OCI-LY1 (cell line): ENCODE measurements around the gene ANO6.

Source experiments
- H2AFZ ChIP-seq: fragments of 200-600 bp; sonication (generic), shearing (Covaris generic); 2 replicates; pipeline ENCODE4 v1.6.0; 2014; ENCODE audit warnings: antibody characterized with exemption, mild to moderate bottlenecking, low read length
- H3F3A ChIP-seq: fragments of 200-600 bp; sonication (generic), shearing (Covaris generic); 2 replicates; pipeline ENCODE4 v1.6.0; 2014; ENCODE audit warnings: mild to moderate bottlenecking, antibody characterized with exemption, low read length, moderate library complexity; ENCODE audit not compliant: insufficient read depth
- H3K27ac ChIP-seq: fragments of 200-600 bp; sonication (generic); 2 replicates; pipeline ENCODE4 v1.5.1; 2014; ENCODE audit warnings: low read length, mixed run types, mild to moderate bottlenecking, low read depth; ENCODE audit not compliant: poor library complexity, severe bottlenecking
- H3K27me3 ChIP-seq: fragments of 200-600 bp; sonication (generic); 2 replicates; pipeline ENCODE4 v1.6.0; 2014; ENCODE audit warnings: antibody characterized with exemption, mild to moderate bottlenecking, low read length, moderate library complexity; ENCODE audit not compliant: insufficient read depth
- H3K36me3 ChIP-seq: fragments of 200-600 bp; sonication (generic); 2 replicates; pipeline ENCODE4 v1.6.1; 2014; ENCODE audit warnings: mild to moderate bottlenecking, antibody characterized with exemption, low read length, moderate library complexity, mixed read lengths; ENCODE audit not compliant: insufficient read depth
- H3K4me1 ChIP-seq: fragments of 200-600 bp; sonication (generic); 2 replicates; pipeline ENCODE4 v1.5.1; 2014; ENCODE audit warnings: mild to moderate bottlenecking, low read length, moderate library complexity; ENCODE audit not compliant: insufficient read depth, severe bottlenecking
- H3K4me2 ChIP-seq: fragments of 200-600 bp; sonication (generic), shearing (Covaris generic); 2 replicates; pipeline ENCODE4 v1.6.1; 2014; ENCODE audit warnings: low read length
- H3K4me3 ChIP-seq: fragments of 200-600 bp; sonication (generic); 2 replicates; pipeline ENCODE4 v1.5.1; 2014; ENCODE audit warnings: low read length, low read depth, mild to moderate bottlenecking, mixed read lengths; ENCODE audit not compliant: poor library complexity, severe bottlenecking
- H3K79me2 ChIP-seq: fragments of 200-600 bp; shearing (Covaris generic); 2 replicates; pipeline ENCODE4 v1.6.1; 2016; ENCODE audit warnings: mixed run types, low read length, mixed read lengths; ENCODE audit not compliant: insufficient read depth
- H3K9ac ChIP-seq: fragments of 200-600 bp; sonication (generic), shearing (Covaris generic); 2 replicates; pipeline ENCODE4 v1.6.1; 2014; ENCODE audit warnings: mild to moderate bottlenecking, low read length, mixed read lengths
- H3K9me2 ChIP-seq: fragments of 200-600 bp; sonication (generic), shearing (Covaris generic); 2 replicates; pipeline ENCODE4 v1.6.1; 2014; ENCODE audit warnings: low read depth, mild to moderate bottlenecking, low read length, mixed read lengths
- H3K9me3 ChIP-seq: fragments of 200-600 bp; shearing (Covaris generic); 2 replicates; pipeline ENCODE4 v1.6.1; 2014; ENCODE audit warnings: low read length, mixed read lengths
- H4K20me1 ChIP-seq: fragments of 200-600 bp; sonication (generic), shearing (Covaris generic); 2 replicates; pipeline ENCODE4 v1.6.0; 2016; ENCODE audit warnings: mild to moderate bottlenecking, low read length; ENCODE audit not compliant: insufficient read depth
- CTCF ChIP-seq: fragments of 200-600 bp; sonication (generic), shearing (Covaris generic); IDR thresholded peaks from 2 replicates; pipeline ENCODE4 v1.5.1; 2017; ENCODE audit warnings: mild to moderate bottlenecking, antibody characterized with exemption, low read length, moderate library complexity, mixed read lengths
- EZH2 ChIP-seq: fragments of 200-600 bp; sonication (generic), shearing (Covaris generic); IDR thresholded peaks from 2 replicates; pipeline ENCODE4 v1.8.0; 2017; ENCODE audit warnings: borderline replicate concordance, mixed run types, mild to moderate bottlenecking, antibody characterized with exemption, low read length, moderate library complexity, mixed read lengths

ANO6 gene

GRCh38 chr12:45363903-45364302 is 148.0 kb downstream of the ANO6 start:
- H3K27ac ChIP-seq = no peak overlapping the region
- no peaks in the 10 kb centered on the region for H3K9me2 ChIP-seq
- H3K9me3 ChIP-seq = no peaks in the 10 kb centered on the region
- H3K9ac ChIP-seq = no peak overlapping the region
- TF ChIP-seq EZH2 = no peak
- TF ChIP-seq CTCF = no peak
- H3K27me3 ChIP-seq = no peaks in the 10 kb centered on the region
- no peak overlapping the region for H3K4me2 ChIP-seq
- H4K20me1 ChIP-seq = no peaks in the 10 kb centered on the region
- H2AFZ ChIP-seq = no peak overlapping the region
- H3K36me3 ChIP-seq = no peaks in the 10 kb centered on the region
- no peaks in the 10 kb centered on the region for H3K79me2 ChIP-seq
- no peaks in the 10 kb centered on the region for H3F3A ChIP-seq
- H3K4me1 ChIP-seq = no peaks in the 10 kb centered on the region
- H3K4me3 ChIP-seq = no peak overlapping the region

- no peaks in the 10 kb centered on the region for H4K20me1 ChIP-seq
- no peaks in the 10 kb centered on the region for H3K27me3 ChIP-seq
- no peaks in the 10 kb centered on the region for H3F3A ChIP-seq
- H3K4me2 ChIP-seq = no peak overlapping the region
- no peak overlapping the region for H3K4me3 ChIP-seq
- H3K4me1 ChIP-seq = no peaks in the 10 kb centered on the region
- H2AFZ ChIP-seq = no peak overlapping the region
- no peak overlapping the region for H3K27ac ChIP-seq
- no peaks in the 10 kb centered on the region for H3K9me3 ChIP-seq
- no peaks in the 10 kb centered on the region for H3K9me2 ChIP-seq
- TF ChIP-seq EZH2 = no peak
- TF ChIP-seq CTCF = no peak
- H3K36me3 ChIP-seq = peaks cover 12% of the 10 kb centered on the region; the same call in 1 of the 2 replicates
- H3K9ac ChIP-seq = no peak overlapping the region
- no peaks in the 10 kb centered on the region for H3K79me2 ChIP-seq
Observed at GRCh38 chr12:45368841-45369489, 153.1 kb downstream of the ANO6 start.

- Histone ChIP-seq H3K27me3 (no peaks in the 10 kb centered on the region), H3K9me3 (no peaks in the 10 kb centered on the region), H3K4me2 (no peak overlapping the region), H3K4me3 (no peak overlapping the region), H3K27ac (no peak overlapping the region), H3F3A (no peaks in the 10 kb centered on the region), H3K9ac (no peak overlapping the region), H2AFZ (no peak overlapping the region), H3K79me2 (no peaks in the 10 kb centered on the region), H4K20me1 (no peaks in the 10 kb centered on the region), H3K9me2 (no peaks in the 10 kb centered on the region), H3K36me3 (no peaks in the 10 kb centered on the region), H3K4me1 (no peaks in the 10 kb centered on the region)
- TF ChIP-seq CTCF (no peak), EZH2 (no peak)
Observed at GRCh38 chr12:45377815-45378214, 161.9 kb downstream of the ANO6 start.
